Common myeloid progenitor, CD34-positive (primary cell): Measurements from ENCODE around the gene SYCP2.

Source experiments
- CTCF ChIA-PET: fragments of 350-600 bp; sonication (Branson Sonifier 250); formaldehyde crosslinking; loops from one replicate; lab custom pipeline; 2021; ENCODE audit warnings: antibody characterized with exemption; lab: Charles Lee
- POLR2A ChIA-PET: fragments of 350-600 bp; sonication (Branson Sonifier 250); formaldehyde crosslinking; loops from one replicate; lab custom pipeline; 2021; ENCODE audit warnings: antibody characterized with exemption; lab: Charles Lee
- DNase-seq, 3 donors: peaks; one replicate each; pipeline versions ENCODE4 v3.0.0 to v3.0.0-alpha.2; 2013
- H3K27ac ChIP-seq, 2 experiments: 1 replicate in 1 of 2; 2 replicates in 1 of 2; pipeline ENCODE4 v1.7.0; 2013; ENCODE audit warnings: inconsistent platforms in 2 of 2, low read length in 2 of 2, mild to moderate bottlenecking in 2 of 2, low read depth in 1 of 2, moderate library complexity in 1 of 2; ENCODE audit not compliant: severe bottlenecking in 2 of 2, insufficient read depth in 1 of 2, poor library complexity in 1 of 2
- H3K27me3 ChIP-seq, 5 experiments: replicated peaks in 2 of 5; 1 replicate in 3 of 5; 2 replicates in 2 of 5; pipeline versions ENCODE4 v1.6.1 to v1.7.0; 2013; ENCODE audit warnings: low read length in 4 of 5, mild to moderate bottlenecking in 2 of 5, moderate library complexity in 2 of 5, inconsistent platforms in 1 of 5; ENCODE audit not compliant: insufficient read depth in 5 of 5, control insufficient read depth in 4 of 5
- H3K36me3 ChIP-seq, 4 experiments: 1 replicate in 2 of 4; 2 replicates in 2 of 4; pipeline versions ENCODE4 v1.6.1 to v1.7.0; 2013; ENCODE audit warnings: low read length in 3 of 4, control low read depth in 1 of 4, mild to moderate bottlenecking in 1 of 4; ENCODE audit not compliant: control insufficient read depth in 4 of 4, insufficient read depth in 4 of 4
- H3K4me1 ChIP-seq, 4 experiments: 1 replicate in 3 of 4; 2 replicates in 1 of 4; pipeline versions ENCODE4 v1.6.1 to v1.7.1; 2013; ENCODE audit warnings: low read length in 3 of 4, mild to moderate bottlenecking in 3 of 4, control low read depth in 1 of 4, inconsistent platforms in 1 of 4, moderate library complexity in 1 of 4; ENCODE audit not compliant: control insufficient read depth in 4 of 4, insufficient read depth in 4 of 4; ENCODE audit errors: control extremely low read depth in 1 of 4
- H3K4me3 ChIP-seq, 7 experiments: 1 replicate in 4 of 7; 2 replicates in 3 of 7; pipeline versions ENCODE4 v1.5.1 to v1.7.0; 2013; ENCODE audit warnings: mild to moderate bottlenecking in 7 of 7, low read length in 6 of 7, moderate library complexity in 6 of 7, inconsistent platforms in 2 of 7, low read depth in 2 of 7, control low read depth in 1 of 7; ENCODE audit not compliant: insufficient read depth in 4 of 7, control insufficient read depth in 1 of 7; ENCODE audit errors: extremely low read depth in 1 of 7
- H3K9me3 ChIP-seq, 5 experiments: 1 replicate in 4 of 5; 2 replicates in 1 of 5; pipeline versions ENCODE4 v1.6.1 to v1.7.1; 2013; ENCODE audit warnings: low read length in 4 of 5, mild to moderate bottlenecking in 2 of 5, inconsistent platforms in 1 of 5, low read depth in 1 of 5, moderate library complexity in 1 of 5; ENCODE audit not compliant: control insufficient read depth in 4 of 5, insufficient read depth in 2 of 5; ENCODE audit errors: control extremely low read depth in 1 of 5
- WGBS: methylation state at CpG from one replicate; pipeline ENCODE4 v1.1.5; 2013; ENCODE audit not compliant: insufficient coverage; 5-methylcytosine and 5-hydroxymethylcytosine counted together

Gene SYCP2

GRCh38 chr20:59821201-59821600 is 112.2 kb downstream of the SYCP2 start:
- Histone ChIP-seq H3K36me3 (no peaks in the 10 kb centered on the region), H3K4me1 (no peaks in the 10 kb centered on the region), H3K27me3 (peaks cover 0 to 9% (median 2%) of the 10 kb centered on the region in 5 experiments), H3K4me3 (no peak overlapping the region), H3K9me3 (no peaks in the 10 kb centered on the region), H3K27ac (no peak overlapping the region)
- POLR2A ChIA-PET: no interaction called here
- CTCF ChIA-PET: no interaction called here
- 96% methylated on average over 7 of the region's 7 CpGs for WGBS
- DNase-seq: no peak

GRCh38 chr20:59820204-59821041 is 113.0 kb downstream of the SYCP2 start:
- H3K27ac ChIP-seq: no peak overlapping the region
- POLR2A ChIA-PET: no interaction called here
- CTCF ChIA-PET: no interaction called here
- H3K36me3 ChIP-seq: no peaks in the 10 kb centered on the region
- peaks cover 0 to 9% (median 2%) of the 10 kb centered on the region in 5 experiments for H3K27me3 ChIP-seq
- no peak overlapping the region for H3K4me3 ChIP-seq
- 91% methylated on average over 9 of the region's 11 CpGs for WGBS
- H3K4me1 ChIP-seq: no peaks in the 10 kb centered on the region
- no peaks in the 10 kb centered on the region for H3K9me3 ChIP-seq
- DNase-seq: no peak

- H3K9me3 ChIP-seq: no peaks in the 10 kb centered on the region
- DNase-seq: no peak
- ChIA-PET CTCF (no interaction called here), POLR2A (no interaction called here)
- 94% methylated on average over 19 of the region's 20 CpGs for WGBS
- H3K27me3 ChIP-seq: peaks cover 0 to 9% (median 2%) of the 10 kb centered on the region in 5 experiments
- no peaks in the 10 kb centered on the region for H3K4me1 ChIP-seq
- no peak overlapping the region for H3K4me3 ChIP-seq
- no peaks in the 10 kb centered on the region for H3K36me3 ChIP-seq
- H3K27ac ChIP-seq: no peak overlapping the region
Observed at GRCh38 chr20:59819496-59820203, 113.8 kb downstream of the SYCP2 start.

- WGBS: 92% methylated on average over 8 of the region's 10 CpGs
- no peaks in the 10 kb centered on the region for H3K36me3 ChIP-seq
- no peak overlapping the region for H3K27ac ChIP-seq
- no peaks in the 10 kb centered on the region for H3K4me1 ChIP-seq
- ChIA-PET POLR2A (no interaction called here), CTCF (no interaction called here)
- no peak overlapping the region for H3K4me3 ChIP-seq
- no peaks in the 10 kb centered on the region for H3K9me3 ChIP-seq
- DNase-seq: no peak
- H3K27me3 ChIP-seq: peaks cover 0 to 10% (median 4%) of the 10 kb centered on the region in 5 experiments
Observed at GRCh38 chr20:59818911-59819310, 114.5 kb downstream of the SYCP2 start.

- peaks cover 0 to 9% (median 4%) of the 10 kb centered on the region in 5 experiments for H3K27me3 ChIP-seq
- H3K9me3 ChIP-seq: no peaks in the 10 kb centered on the region
- POLR2A ChIA-PET: no interaction called here
- 92% methylated on average over 14 of the region's 14 CpGs for WGBS
- no peaks in the 10 kb centered on the region for H3K36me3 ChIP-seq
- no peaks in the 10 kb centered on the region for H3K4me1 ChIP-seq
- H3K4me3 ChIP-seq: no peak overlapping the region
- DNase-seq: no peak
- no peak overlapping the region for H3K27ac ChIP-seq
- CTCF ChIA-PET: no interaction called here
Observed at GRCh38 chr20:59817846-59818615, 115.4 kb downstream of the SYCP2 start.

- H3K27me3 ChIP-seq: peaks cover 0 to 9% (median 2%) of the 10 kb centered on the region in 5 experiments
- POLR2A ChIA-PET: no interaction called here
- no peaks in the 10 kb centered on the region for H3K9me3 ChIP-seq
- H3K27ac ChIP-seq: no peak overlapping the region
- H3K4me1 ChIP-seq: no peaks in the 10 kb centered on the region
- WGBS: 94% methylated on average over 4 of the region's 4 CpGs
- CTCF ChIA-PET: no interaction called here
- no peak for DNase-seq
- no peaks in the 10 kb centered on the region for H3K36me3 ChIP-seq
- no peak overlapping the region for H3K4me3 ChIP-seq
Observed at GRCh38 chr20:59817406-59817805, 116.0 kb downstream of the SYCP2 start.
